Measurements from ENCODE around the gene ACBD7. TPM values are rescaled to one million over a fixed set of nuclear protein-coding genes. Genes with fewer than 3 reads are reported as not detected.

ACBD7 gene
- polyA plus RNA-seq, 1 donor: 8.9 TPM

Other genes with a start within 250 kb of the ACBD7 start
- 30.1 TPM for gene SUV39H2, start 209.9 kb downstream of the ACBD7 start, polyA plus RNA-seq (ENCODE audit: insufficient read length)
- 23.3 TPM for gene DCLRE1C, start 134.7 kb downstream of the ACBD7 start, polyA plus RNA-seq (ENCODE audit: insufficient read length)
- gene MEIG1, start 129.4 kb downstream of the ACBD7 start, polyA plus RNA-seq (ENCODE audit: insufficient read length): 1.4 TPM
- 0.96 TPM for gene OLAH, start 44.8 kb downstream of the ACBD7 start, polyA plus RNA-seq (ENCODE audit: insufficient read length)
- 33.2 TPM for gene RPP38, start 8.6 kb upstream of the ACBD7 start, polyA plus RNA-seq (ENCODE audit: insufficient read length)
- 45.5 TPM for gene NMT2, start 79.9 kb upstream of the ACBD7 start, polyA plus RNA-seq (ENCODE audit: insufficient read length)